ENCODE data around the gene LSR. TPM values are rescaled to one million over a fixed set of nuclear protein-coding genes. Genes with fewer than 3 reads are reported as not detected.

The LSR gene
- total and polyA plus RNA-seq, 8 donors: 50.6 to 130 (median 61.4) TPM

DNA sequence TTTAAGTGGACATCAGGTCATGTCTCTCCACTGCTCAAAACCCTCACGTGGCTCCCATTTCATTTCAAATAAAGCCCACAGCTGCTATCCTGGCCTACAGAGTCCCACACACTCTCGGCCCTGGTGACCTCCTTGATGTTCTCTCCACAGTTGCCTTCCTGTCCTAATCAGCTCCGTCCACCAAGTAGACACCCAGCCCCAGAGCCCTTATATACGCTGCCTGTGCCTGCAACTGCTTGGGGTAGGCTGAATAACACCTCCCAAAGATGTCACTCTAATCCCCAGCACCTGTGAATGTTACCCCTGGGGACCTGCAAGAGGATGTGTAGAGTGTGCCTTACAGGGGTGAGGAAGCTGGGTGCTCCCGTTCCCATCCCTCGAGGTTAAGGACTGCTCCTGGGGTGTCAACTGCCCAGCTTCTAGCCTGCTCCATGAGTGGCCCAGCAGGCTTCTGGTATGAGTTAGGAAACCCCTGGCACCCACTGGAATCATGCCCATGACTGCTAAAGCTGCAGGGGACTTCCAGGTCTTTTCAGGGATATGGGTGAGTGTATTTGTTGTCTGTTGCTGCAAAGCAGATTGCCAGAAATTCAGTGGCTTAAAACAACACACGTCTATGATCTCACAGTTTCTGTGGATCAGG is 26.3 kb upstream of the LSR start:
- no peak for ATAC-seq
- TF ChIP-seq, protein P1, sequence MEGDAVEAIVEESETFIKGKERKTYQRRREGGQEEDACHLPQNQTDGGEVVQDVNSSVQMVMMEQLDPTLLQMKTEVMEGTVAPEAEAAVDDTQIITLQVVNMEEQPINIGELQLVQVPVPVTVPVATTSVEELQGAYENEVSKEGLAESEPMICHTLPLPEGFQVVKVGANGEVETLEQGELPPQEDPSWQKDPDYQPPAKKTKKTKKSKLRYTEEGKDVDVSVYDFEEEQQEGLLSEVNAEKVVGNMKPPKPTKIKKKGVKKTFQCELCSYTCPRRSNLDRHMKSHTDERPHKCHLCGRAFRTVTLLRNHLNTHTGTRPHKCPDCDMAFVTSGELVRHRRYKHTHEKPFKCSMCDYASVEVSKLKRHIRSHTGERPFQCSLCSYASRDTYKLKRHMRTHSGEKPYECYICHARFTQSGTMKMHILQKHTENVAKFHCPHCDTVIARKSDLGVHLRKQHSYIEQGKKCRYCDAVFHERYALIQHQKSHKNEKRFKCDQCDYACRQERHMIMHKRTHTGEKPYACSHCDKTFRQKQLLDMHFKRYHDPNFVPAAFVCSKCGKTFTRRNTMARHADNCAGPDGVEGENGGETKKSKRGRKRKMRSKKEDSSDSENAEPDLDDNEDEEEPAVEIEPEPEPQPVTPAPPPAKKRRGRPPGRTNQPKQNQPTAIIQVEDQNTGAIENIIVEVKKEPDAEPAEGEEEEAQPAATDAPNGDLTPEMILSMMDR (IDR thresholded peaks at IDR 0.05): no peak
- intact Hi-C loops (cut with DNase I): no loop called here
- Histone ChIP-seq H3K9me3 (no peaks in the 10 kb centered on the region), H3K36me3 (no peaks in the 10 kb centered on the region), H3K4me3 (no peak overlapping the region), H3K27ac (no peak overlapping the region), H3K4me1 (peaks cover 0 to 2% of the 10 kb centered on the region in 2 donors), H3K27me3 (no peaks in the 10 kb centered on the region)
- DNase-seq: no peak

DNA sequence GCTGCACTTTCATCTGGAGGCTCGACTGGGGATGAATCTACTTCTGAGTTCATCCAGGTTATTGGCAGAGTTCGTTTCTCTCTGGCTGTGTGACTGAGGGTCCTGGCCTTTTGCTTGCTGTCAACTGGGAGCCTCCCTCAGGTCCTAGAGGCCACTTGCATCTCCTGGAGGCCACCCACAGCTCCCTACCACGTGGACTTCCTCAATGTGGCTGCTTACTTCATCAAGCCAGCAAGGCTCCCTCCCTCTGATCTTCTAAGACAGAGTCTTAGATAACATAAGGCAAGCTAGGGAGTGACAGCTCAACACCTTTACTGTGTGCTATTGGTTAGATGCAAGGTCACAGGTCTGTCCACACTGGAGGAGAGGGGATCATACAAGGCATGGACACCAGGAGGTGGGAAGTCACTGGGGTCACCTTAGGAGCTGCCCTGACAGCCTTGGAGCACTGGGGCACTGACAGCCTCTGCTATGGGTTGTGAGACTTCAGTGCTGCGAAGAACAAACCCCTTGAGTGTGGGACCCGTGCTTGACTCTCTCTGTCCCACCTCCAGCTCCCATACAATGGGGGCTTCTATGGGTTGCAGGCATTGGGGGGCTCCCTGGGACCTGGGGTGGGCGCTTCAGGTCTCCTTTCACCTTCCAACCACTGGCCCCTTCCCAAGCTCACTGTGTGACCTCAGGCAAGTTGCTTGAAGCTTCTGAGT is 25.6 kb upstream of the LSR start:
- Histone ChIP-seq H3K36me3 (no peaks in the 10 kb centered on the region), H3K27me3 (no peaks in the 10 kb centered on the region), H3K4me3 (no peak overlapping the region), H3K4me1 (peaks cover 0 to 2% of the 10 kb centered on the region in 2 donors), H3K9me3 (no peaks in the 10 kb centered on the region), H3K27ac (no peak overlapping the region)
- DNase-seq (no peak), ATAC-seq (no peak)
- intact Hi-C loops (cut with DNase I): no loop called here
- TF ChIP-seq, protein P1 (IDR thresholded peaks at IDR 0.05): no peak

DNA sequence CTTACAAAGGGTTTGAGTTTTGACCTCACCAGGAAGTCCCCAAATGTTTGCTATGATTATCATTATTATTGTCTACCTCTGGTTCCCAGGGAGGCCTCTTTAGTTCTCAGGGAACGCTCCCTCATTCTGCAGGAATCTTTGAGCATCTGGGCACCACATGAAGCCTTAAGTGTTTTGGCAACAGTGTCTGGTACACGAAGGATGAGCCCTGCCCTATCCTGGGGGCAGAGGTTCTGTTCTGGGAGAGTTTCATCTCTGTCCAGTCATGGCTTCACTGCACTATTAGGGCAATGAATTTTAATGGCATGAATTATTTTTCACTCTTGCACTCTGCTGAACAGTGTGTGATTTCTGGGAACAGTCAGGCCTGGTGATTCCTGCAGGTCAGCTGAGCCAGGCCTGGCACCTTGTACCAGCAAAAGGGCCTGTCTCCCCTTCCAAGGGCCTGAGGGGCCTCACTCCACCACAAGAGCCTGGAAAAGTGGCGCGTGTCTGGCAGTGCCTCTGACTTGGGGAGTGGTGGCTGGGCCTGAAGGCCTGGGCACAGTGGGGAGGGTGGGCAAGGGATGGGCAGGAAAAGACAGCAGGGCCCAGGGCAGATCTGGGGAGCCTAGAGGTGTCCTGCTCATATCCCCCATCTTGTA is 24.8 kb upstream of the LSR start:
- intact Hi-C loops (cut with DNase I): no loop called here
- peaks cover 0 to 2% of the 10 kb centered on the region in 2 donors for H3K4me1 ChIP-seq
- H3K4me3 ChIP-seq: no peak overlapping the region
- DNase-seq (no peak), ATAC-seq (peak; percentile 19)
- no peaks in the 10 kb centered on the region for H3K27me3 ChIP-seq
- no peak overlapping the region for H3K27ac ChIP-seq
- TF ChIP-seq, protein P1 (IDR thresholded peaks at IDR 0.05): no peak
- no peaks in the 10 kb centered on the region for H3K36me3 ChIP-seq
- no peaks in the 10 kb centered on the region for H3K9me3 ChIP-seq

DNA sequence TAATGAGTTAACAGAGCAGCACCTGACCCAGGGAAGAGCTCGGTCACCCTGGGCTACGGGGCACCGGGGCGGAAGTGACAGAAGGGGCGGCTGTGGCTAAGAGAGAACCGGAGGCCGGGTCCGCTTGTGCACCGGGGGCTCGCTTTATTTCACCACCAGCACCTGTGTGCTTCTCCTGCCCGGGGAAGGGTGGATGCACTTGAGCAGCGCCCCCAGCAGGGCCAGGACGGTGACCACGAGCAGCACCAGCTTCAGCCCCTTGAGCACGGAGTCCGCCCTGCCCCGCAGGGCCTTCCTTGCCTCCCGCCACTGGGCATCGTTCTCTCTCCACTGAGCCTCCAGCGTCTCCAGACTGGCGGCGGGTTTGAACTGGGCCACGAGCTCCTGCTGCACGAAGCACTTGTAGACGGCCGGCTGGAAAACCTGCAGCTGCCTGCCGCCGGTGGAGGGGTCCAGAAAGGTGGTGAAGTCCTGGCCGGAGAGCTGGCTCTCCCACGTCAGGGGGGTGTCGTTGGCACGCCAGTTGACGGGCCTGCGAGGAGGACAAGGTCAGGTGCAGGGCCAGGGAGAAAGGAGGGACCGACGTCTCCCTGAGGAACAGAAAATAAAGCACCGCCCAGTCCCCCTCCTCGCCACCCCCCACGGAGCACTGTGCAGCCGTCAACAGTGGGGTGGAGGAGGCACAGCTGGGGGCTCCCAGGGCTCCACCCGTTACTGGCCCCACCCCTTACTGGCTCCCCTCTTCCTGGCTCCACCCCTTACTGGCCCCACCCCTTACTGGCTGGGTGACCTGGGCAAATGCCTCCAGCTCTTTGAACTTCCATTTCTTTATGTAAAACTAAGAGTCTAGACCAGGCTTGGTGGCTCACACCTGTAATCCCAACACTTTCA is 23.9 kb upstream of the LSR start:
- no peaks in the 10 kb centered on the region for H3K9me3 ChIP-seq
- TF ChIP-seq, protein P1 (IDR thresholded peaks at IDR 0.05): no peak
- no peak overlapping the region for H3K27ac ChIP-seq
- DNase-seq (peak in 2 of 4 donors; percentile 32 to 73), ATAC-seq (peak; percentile 93)
- H3K4me1 ChIP-seq: peaks cover 0 to 2% of the 10 kb centered on the region in 2 donors
- H3K36me3 ChIP-seq: no peaks in the 10 kb centered on the region
- intact Hi-C loops (cut with DNase I): no loop called here
- H3K4me3 ChIP-seq: no peak overlapping the region
- no peaks in the 10 kb centered on the region for H3K27me3 ChIP-seq
